Kidney (tissue), 14 donors: ENCODE measurements around the gene ALAS1. TPM values are rescaled to one million over a fixed set of nuclear protein-coding genes. Genes with fewer than 3 reads are reported as not detected.

ENCODE experiments used
- DNase-seq, 5 donors: peaks; one replicate each; pipeline ENCODE4 v3.0.0-alpha.2; 2013 to 2020
- FAIRE-seq: peaks from 2 replicates; lab custom pipeline; 2012; peaks lifted over from hg19 to GRCh38; lab: Jason Lieb, UNC
- H3K27ac ChIP-seq, 2 donors: one replicate each; pipeline ENCODE4 v1.7.0; 2013; ENCODE audit warnings: low read depth in 2 of 2, low read length in 2 of 2, inconsistent platforms in 1 of 2
- H3K27me3 ChIP-seq: one replicate; pipeline ENCODE4 v1.7.1; 2013; ENCODE audit warnings: low read length, inconsistent platforms; ENCODE audit not compliant: control insufficient read depth, insufficient read depth
- H3K36me3 ChIP-seq, 3 donors: one replicate each; pipeline versions ENCODE4 v1.7.0 to v1.7.1; 2013; ENCODE audit warnings: low read length in 3 of 3, control low read depth in 1 of 3, inconsistent platforms in 1 of 3; ENCODE audit not compliant: insufficient read depth in 3 of 3, control insufficient read depth in 2 of 3
- H3K4me1 ChIP-seq, 3 donors: one replicate each; pipeline versions ENCODE4 v1.7.0 to v1.7.1; 2013; ENCODE audit warnings: low read length in 3 of 3, inconsistent platforms in 1 of 3, low read depth in 1 of 3; ENCODE audit not compliant: control insufficient read depth in 2 of 3, insufficient read depth in 2 of 3
- H3K4me3 ChIP-seq, 3 donors: one replicate each; pipeline versions ENCODE4 v1.7.0 to v1.8.1; 2013; ENCODE audit warnings: low read length in 3 of 3, control low read depth in 1 of 3, inconsistent platforms in 1 of 3
- H3K9ac ChIP-seq, 3 donors: one replicate each; pipeline versions ENCODE4 v1.7.0 to v1.7.1; 2013; ENCODE audit warnings: low read length in 3 of 3, control low read depth in 1 of 3, inconsistent platforms in 1 of 3
- H3K9me3 ChIP-seq, 3 donors: one replicate each; pipeline versions ENCODE4 v1.7.0 to v1.7.1; 2013; ENCODE audit warnings: low read length in 3 of 3, control low read depth in 1 of 3, inconsistent platforms in 1 of 3; ENCODE audit not compliant: control insufficient read depth in 2 of 3, insufficient read depth in 1 of 3
- intact Hi-C: fragments of 100-400 bp; cut with DNase I; formaldehyde crosslinking; loops from one replicate; pipeline ENCODE4 v1.11.1; 2022
- polyA plus RNA-seq: library from polyadenylated mRNA; stranded (reverse); fragments of 350-450 nt; fragmentation: Illumina TruSeq; extraction: RNeasy Lipid Tissue Mini Kit (QIAGEN cat#74804); gene quantifications from one replicate; pipeline ENCODE4 v1.2.3, GENCODE V29; 2014; ENCODE audit warnings: low read depth, low replicate concordance; ENCODE audit not compliant: insufficient read depth
- total RNA-seq: library from RNA; stranded (reverse); fragmentation: NEBNext Ultra II Directional; extraction: Animal tissue kit (Norgen Biotek cat#: 25700); gene quantifications from one replicate; pipeline ENCODE4 v1.2.1, GENCODE V29; 2021
- TF ChIP-seq, protein P1 (sequence below): IDR thresholded peaks from 3 replicates; pipeline ENCODE4 v1.5.1; 2012; ENCODE audit warnings: mild to moderate bottlenecking, moderate library complexity, borderline replicate concordance; ENCODE audit not compliant: insufficient read depth; ENCODE audit errors: extremely low read depth
- donor health status: control.
- donor health status: control.
- donor health status: control.
- donor health status: control.
- donor health status: control.
- donor health status: DM: yes; HTN: yes; CAD: no.
- donor health status: Normal renal cell carcinoma (clear cell type).

The ALAS1 gene
- total and polyA plus RNA-seq, 2 donors from 2014 or later: 42.8 to 77.2 TPM

DNA sequence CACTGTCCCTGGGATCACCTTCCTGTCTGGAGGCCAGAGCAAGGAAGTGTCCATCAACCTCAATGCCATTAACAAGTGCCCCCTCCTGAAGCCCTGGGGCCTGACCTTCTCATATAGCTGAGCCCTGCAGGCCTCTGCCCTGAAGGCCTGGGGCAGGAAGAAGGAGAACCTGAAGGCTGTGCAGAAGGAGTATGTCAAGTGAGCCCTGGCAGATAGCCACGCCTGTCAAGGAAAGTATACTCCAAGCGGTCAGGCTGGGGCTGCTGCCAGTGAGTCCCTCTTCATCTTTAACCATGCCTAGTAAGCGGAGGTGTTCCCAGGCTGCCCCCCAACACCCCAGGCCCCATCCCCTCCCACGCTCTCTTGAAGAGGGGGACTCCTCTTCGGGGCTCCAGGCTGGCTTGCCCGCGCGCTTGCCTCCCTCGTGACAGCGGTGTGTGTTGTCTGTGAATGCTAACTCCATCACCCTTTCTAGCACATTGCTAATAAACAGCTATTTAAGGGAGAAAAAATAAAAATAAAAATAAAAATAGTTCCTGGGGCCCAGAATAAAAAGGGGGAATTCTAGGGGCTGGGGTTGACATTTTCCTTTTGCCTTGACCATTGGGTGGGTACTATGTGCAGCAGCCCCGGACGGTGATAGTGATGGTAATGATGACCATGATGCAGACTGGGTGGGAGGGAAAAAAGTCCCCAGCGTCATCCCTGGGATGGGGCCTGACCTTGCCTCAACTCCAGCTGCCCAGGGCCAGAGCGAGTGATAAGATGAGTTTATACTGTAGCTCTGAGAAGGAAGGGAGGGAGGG, 3.3 kb upstream of the ALAS1 start:
- H3K36me3 ChIP-seq: peaks cover 0 to 3% (median 0%) of the 10 kb centered on the region in 3 donors
- peak; percentile 52 to 87 (median 58) for DNase-seq
- peaks cover 3 to 28% (median 18%) of the 10 kb centered on the region in 3 donors for H3K4me1 ChIP-seq
- intact Hi-C loops: no loop called here
- TF ChIP-seq, protein P1, sequence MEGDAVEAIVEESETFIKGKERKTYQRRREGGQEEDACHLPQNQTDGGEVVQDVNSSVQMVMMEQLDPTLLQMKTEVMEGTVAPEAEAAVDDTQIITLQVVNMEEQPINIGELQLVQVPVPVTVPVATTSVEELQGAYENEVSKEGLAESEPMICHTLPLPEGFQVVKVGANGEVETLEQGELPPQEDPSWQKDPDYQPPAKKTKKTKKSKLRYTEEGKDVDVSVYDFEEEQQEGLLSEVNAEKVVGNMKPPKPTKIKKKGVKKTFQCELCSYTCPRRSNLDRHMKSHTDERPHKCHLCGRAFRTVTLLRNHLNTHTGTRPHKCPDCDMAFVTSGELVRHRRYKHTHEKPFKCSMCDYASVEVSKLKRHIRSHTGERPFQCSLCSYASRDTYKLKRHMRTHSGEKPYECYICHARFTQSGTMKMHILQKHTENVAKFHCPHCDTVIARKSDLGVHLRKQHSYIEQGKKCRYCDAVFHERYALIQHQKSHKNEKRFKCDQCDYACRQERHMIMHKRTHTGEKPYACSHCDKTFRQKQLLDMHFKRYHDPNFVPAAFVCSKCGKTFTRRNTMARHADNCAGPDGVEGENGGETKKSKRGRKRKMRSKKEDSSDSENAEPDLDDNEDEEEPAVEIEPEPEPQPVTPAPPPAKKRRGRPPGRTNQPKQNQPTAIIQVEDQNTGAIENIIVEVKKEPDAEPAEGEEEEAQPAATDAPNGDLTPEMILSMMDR: no peak
- H3K9ac ChIP-seq: no peak overlapping the region
- H3K4me3 ChIP-seq: no peak overlapping the region
- H3K27ac ChIP-seq: no peak overlapping the region
- no peaks in the 10 kb centered on the region for H3K9me3 ChIP-seq
- no peaks in the 10 kb centered on the region for H3K27me3 ChIP-seq
- no peak for FAIRE-seq

DNA sequence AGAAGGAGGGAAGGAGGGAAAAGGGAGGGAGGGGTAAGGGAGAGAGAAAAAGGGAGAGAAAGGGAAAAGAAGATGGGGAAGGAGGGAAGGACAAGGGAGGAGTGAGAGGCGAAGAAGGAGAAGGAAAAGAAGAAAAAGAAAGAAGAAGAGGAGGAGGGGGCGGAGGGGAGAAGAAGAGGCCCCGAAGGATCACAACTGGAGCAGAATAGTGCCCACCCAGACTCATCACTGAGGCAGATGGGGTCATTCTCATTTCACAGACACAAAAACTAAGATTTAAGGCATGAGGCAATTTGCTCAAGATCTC, 2.7 kb upstream of the ALAS1 start:
- peaks cover 3 to 22% (median 18%) of the 10 kb centered on the region in 3 donors for H3K4me1 ChIP-seq
- TF ChIP-seq, protein P1: no peak
- no peak for DNase-seq
- no peaks in the 10 kb centered on the region for H3K9me3 ChIP-seq
- no peak overlapping the region for H3K4me3 ChIP-seq
- intact Hi-C loops: no loop called here
- no peak for FAIRE-seq
- no peak overlapping the region for H3K27ac ChIP-seq
- H3K9ac ChIP-seq: no peak overlapping the region
- no peaks in the 10 kb centered on the region for H3K27me3 ChIP-seq
- peaks cover 0 to 3% (median 0%) of the 10 kb centered on the region in 3 donors for H3K36me3 ChIP-seq

DNA sequence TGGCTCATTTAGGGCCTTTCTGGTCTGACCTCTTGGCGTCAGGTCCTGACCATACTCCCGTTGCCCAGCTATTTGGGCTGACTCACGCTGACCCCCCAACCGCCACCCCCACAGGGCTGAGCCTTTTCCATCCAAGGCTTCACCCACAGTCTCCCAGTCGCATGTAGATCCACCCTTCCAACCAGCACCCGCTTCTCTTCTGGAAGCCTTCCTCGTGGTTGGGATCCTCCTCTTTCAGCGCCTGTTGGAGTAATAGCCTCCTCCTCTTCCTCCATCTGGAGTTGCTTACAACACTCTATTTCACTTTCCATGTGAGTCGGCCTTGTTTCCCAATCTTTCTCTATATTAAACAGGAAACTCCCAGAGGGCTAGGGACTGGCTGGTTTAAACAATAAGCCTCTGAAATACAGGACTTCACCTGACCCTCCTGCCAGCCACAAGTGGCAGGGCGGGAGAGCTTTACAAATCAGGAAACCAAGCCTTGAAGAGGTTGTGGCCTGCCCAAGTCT, 2.1 kb upstream of the ALAS1 start:
- Histone ChIP-seq H3K9me3 (no peaks in the 10 kb centered on the region), H3K27ac (no peak overlapping the region), H3K4me3 (no peak overlapping the region), H3K9ac (no peak overlapping the region), H3K27me3 (no peaks in the 10 kb centered on the region), H3K4me1 (peaks cover 3 to 18% (median 17%) of the 10 kb centered on the region in 3 donors), H3K36me3 (peaks cover 0 to 3% (median 0%) of the 10 kb centered on the region in 3 donors)
- intact Hi-C loops: no loop called here
- no peak for DNase-seq
- TF ChIP-seq, protein P1: no peak
- FAIRE-seq: no peak
